Neural crest cell (in vitro differentiated cells): ENCODE data around the gene TNFRSF13B. TPM values are rescaled to one million over a fixed set of nuclear protein-coding genes. Genes with fewer than 3 reads are reported as not detected.

ENCODE experiments used
- DNase-seq: peaks from one replicate; pipeline ENCODE4 v3.0.0; 2021; ENCODE audit warnings: low read depth, mixed read lengths, low spot score
- H3K27ac Mint-ChIP-seq: one replicate; pipeline ENCODE4 v1.8.0; 2021; ENCODE audit warnings: mild to moderate bottlenecking, mixed read lengths; ENCODE audit not compliant: unreplicated experiment
- H3K27me3 Mint-ChIP-seq: 2 replicates; pipeline ENCODE4 v1.8.0; 2021; ENCODE audit warnings: low read depth, mild to moderate bottlenecking, mixed read lengths
- H3K36me3 Mint-ChIP-seq: 2 replicates; pipeline ENCODE4 v1.8.0; 2021; ENCODE audit warnings: low read depth, mild to moderate bottlenecking, mixed read lengths
- H3K4me1 Mint-ChIP-seq: 2 replicates; pipeline ENCODE4 v1.8.0; 2021; ENCODE audit warnings: mixed read lengths
- H3K4me3 Mint-ChIP-seq: one replicate; pipeline ENCODE4 v1.8.0; 2021; ENCODE audit warnings: mild to moderate bottlenecking, mixed read lengths
- H3K9me3 Mint-ChIP-seq: 2 replicates; pipeline ENCODE4 v1.8.0; 2021; ENCODE audit warnings: mixed read lengths
- CTCF ChIP-seq: fragments of 200-600 bp; sonication (generic); conservative IDR thresholded peaks from 2 replicates; pipeline ENCODE4 v1.5.0; 2021; ENCODE audit warnings: antibody characterized with exemption, mild to moderate bottlenecking
- total RNA-seq: library from RNA; stranded (reverse); gene quantifications from 2 replicates; pipeline ENCODE4 v1.2.1, GENCODE V29; 2021

Gene TNFRSF13B
- total RNA-seq, 1 donor from 2014 or later: not detected

- H3K4me3 Mint-ChIP-seq: no peak overlapping the region
- no peak for TF ChIP-seq CTCF
- DNase-seq: no peak
- H3K4me1 Mint-ChIP-seq: no peaks in the 10 kb centered on the region
- no peak overlapping the region for H3K27ac Mint-ChIP-seq
- no peaks in the 10 kb centered on the region for H3K27me3 Mint-ChIP-seq
- H3K36me3 Mint-ChIP-seq: peaks cover 3% of the 10 kb centered on the region
- peaks cover 8% of the 10 kb centered on the region for H3K9me3 Mint-ChIP-seq
Observed at GRCh38 chr17:16943541-16944333, 28.2 kb downstream of the TNFRSF13B start.

DNA sequence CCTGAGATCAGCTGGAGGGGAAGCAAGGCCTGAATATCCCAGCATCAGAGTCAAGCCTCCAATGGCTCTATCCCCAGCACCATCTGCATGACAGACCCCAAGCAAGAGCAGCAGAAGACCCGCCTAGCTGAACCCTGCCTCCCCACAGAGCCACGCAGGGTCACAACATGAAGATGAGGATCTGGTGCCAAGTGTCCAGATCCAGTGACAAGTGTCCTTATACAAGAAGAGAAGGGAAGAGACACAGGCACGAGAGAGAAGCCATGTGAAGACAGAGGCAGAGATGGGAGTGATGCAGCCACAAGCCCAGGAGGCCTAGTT lies 28.9 kb downstream of the TNFRSF13B start:
- H3K27ac Mint-ChIP-seq: no peak overlapping the region
- no peak for TF ChIP-seq CTCF
- peaks cover 3% of the 10 kb centered on the region for H3K9me3 Mint-ChIP-seq
- no peak for DNase-seq
- H3K4me1 Mint-ChIP-seq: no peaks in the 10 kb centered on the region
- no peak overlapping the region for H3K4me3 Mint-ChIP-seq
- H3K27me3 Mint-ChIP-seq: no peaks in the 10 kb centered on the region
- no peaks in the 10 kb centered on the region for H3K36me3 Mint-ChIP-seq

DNA sequence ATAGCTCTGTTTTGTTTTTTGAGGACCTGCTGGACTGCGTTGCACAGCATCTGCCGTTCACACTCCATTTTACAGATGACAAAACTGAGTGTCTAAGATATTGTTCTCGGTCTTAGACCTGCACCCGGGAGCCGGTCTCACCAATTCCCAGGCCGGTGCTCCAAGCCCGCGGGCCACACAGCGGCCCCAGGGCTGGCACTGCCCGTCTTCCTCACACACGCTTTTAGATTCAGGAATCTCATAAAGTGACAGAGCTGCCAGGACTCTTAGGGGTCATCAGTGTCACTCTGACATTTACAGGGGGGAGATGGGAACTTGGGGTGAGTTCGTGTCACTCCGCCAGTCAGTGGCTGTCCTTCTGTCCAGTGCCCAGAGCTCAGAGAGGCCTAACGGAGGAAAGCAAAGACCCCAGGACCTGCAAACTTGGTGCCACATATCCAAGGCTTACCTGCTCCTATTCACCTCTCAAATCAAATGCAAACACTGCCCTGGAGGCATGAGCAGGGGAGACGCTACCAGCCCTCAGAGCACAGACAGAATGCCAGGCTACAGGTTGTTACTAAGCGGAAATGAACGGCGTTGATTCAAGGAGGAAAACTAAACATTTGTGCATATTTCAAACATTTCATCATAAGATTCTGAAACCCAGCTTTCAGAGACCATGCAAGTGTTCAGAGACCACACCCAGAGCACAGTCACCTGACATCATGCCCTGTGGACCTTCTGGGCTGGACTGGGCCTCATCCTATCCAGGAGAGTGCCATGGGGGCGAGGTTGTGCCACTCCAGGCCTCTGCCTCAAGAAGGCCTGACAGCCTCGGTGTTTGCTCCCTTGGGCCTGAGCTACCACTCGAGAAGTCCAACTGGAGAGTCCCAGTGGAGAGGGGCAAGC lies 29.5 kb downstream of the TNFRSF13B start:
- H3K27me3 Mint-ChIP-seq: no peaks in the 10 kb centered on the region
- H3K4me3 Mint-ChIP-seq: no peak overlapping the region
- peak overlapping the region; percentile 54 for H3K27ac Mint-ChIP-seq
- DNase-seq: no peak
- no peaks in the 10 kb centered on the region for H3K9me3 Mint-ChIP-seq
- TF ChIP-seq CTCF: no peak
- no peaks in the 10 kb centered on the region for H3K4me1 Mint-ChIP-seq
- H3K36me3 Mint-ChIP-seq: no peaks in the 10 kb centered on the region

DNA sequence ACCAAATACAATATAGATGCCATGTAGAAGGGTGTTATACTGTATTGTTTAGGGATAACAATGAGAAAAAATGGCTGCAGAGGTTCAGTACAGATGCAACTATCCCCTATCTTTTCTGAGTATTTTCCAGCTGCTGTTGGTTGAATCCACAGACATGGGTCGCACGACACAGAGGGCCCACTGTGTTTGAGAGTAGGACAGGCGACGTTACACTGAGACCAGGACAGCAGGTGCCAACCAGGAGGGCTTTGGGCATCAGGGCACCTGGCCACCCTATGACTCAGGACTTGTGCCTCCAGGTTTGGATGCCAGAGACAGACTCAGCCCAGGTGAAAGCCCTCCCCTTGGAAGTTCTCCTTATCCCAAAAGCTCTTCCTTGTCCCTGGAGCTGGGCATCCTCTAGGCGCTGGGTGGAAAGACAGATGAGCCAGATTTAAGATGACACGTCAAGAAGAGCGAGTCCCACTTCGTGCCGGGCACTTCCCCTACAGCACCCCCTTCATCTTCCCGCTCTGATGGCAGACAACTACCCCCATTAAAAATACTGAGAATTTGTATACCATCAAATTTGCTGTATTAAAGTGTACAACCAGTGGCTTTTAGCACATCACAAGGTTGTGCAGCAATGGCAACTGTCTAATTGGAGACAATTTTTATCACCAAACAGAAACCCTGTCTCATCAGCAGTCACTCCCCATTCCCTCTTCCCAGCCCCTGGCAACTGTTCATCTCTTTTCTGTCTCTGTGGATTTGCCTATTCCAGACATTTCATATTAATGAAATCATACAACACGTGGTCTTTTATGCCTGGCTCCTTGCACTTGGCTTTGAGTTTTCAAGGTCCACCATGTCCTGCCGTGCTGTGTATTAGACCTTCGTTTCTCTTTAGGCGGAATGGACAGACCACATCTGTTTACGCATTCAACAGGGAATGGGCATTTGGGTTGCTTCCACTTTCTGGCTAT lies 30.6 kb downstream of the TNFRSF13B start:
- TF ChIP-seq CTCF: no peak
- Mint-ChIP-seq H3K36me3 (no peaks in the 10 kb centered on the region), H3K4me1 (no peaks in the 10 kb centered on the region), H3K27me3 (no peaks in the 10 kb centered on the region), H3K27ac (peak overlapping the region; percentile 58), H3K9me3 (no peaks in the 10 kb centered on the region), H3K4me3 (no peak overlapping the region)
- no peak for DNase-seq
